PC-9 (cell line): Measurements from ENCODE around the gene MATN1. TPM values are rescaled to one million over a fixed set of nuclear protein-coding genes. Genes with fewer than 3 reads are reported as not detected.
A peak's percentile ranks its signal among the peaks of the same experiment; 100 is the strongest.

ENCODE experiments used
- BruUV-seq: library from RNA; stranded (reverse); fragments of 400-500 nt; replicated peaks from 2 replicates; lab custom pipeline; 2021; lab: Mats Ljungman, UMichigan
- CTCF ChIA-PET: fragments of 300-600 bp; sonication (Branson Sonifier 250); formaldehyde crosslinking; loops from one replicate; lab custom pipeline; 2022; ENCODE audit warnings: antibody characterized with exemption; lab: Charles Lee
- POLR2A ChIA-PET: fragments of 300-600 bp; sonication (Branson Sonifier 250); formaldehyde crosslinking; loops from one replicate; lab custom pipeline; 2022; ENCODE audit warnings: antibody characterized with exemption; ENCODE audit not compliant: unreplicated experiment; lab: Charles Lee
- DNase-seq, 2 experiments: peaks; one replicate each; pipeline versions ENCODE4 v3.0.0 to v3.0.0-alpha.2; 2015 to 2022; ENCODE audit warnings: mixed read lengths in 1 of 2
- H2AFZ ChIP-seq: fragments of 200-600 bp; sonication (generic); 2 replicates; pipeline ENCODE4 v1.8.1; 2017; ENCODE audit warnings: antibody characterized with exemption
- H3F3A ChIP-seq: fragments of 200-600 bp; sonication (generic); 2 replicates; pipeline ENCODE4 v1.8.1; 2017; ENCODE audit warnings: antibody characterized with exemption, mild to moderate bottlenecking, low read depth; ENCODE audit not compliant: insufficient read depth
- H3K27ac ChIP-seq: fragments of 200-600 bp; sonication (generic); 2 replicates; pipeline ENCODE4 v1.6.1; 2016; ENCODE audit warnings: mixed run types
- H3K27me3 ChIP-seq: fragments of 200-600 bp; sonication (generic); 2 replicates; pipeline ENCODE4 v1.6.1; 2016; ENCODE audit warnings: low read depth, mixed run types; ENCODE audit not compliant: insufficient read depth
- H3K36me3 ChIP-seq: fragments of 200-600 bp; sonication (generic); 2 replicates; pipeline ENCODE4 v1.6.1; 2016; ENCODE audit warnings: low read depth, mixed run types
- H3K4me1 ChIP-seq: fragments of 200-600 bp; sonication (generic); replicated peaks from 2 replicates; pipeline ENCODE4 v1.6.1; 2016; ENCODE audit warnings: mixed run types; ENCODE audit not compliant: insufficient read depth
- H3K4me2 ChIP-seq: fragments of 200-600 bp; sonication (generic); 2 replicates; pipeline ENCODE4 v1.6.1; 2017; ENCODE audit warnings: mixed run types
- H3K4me3 ChIP-seq: fragments of 200-600 bp; sonication (generic); 2 replicates; pipeline ENCODE4 v1.6.1; 2016; ENCODE audit warnings: mixed run types
- H3K79me2 ChIP-seq: fragments of 200-600 bp; sonication (generic); 2 replicates; pipeline ENCODE4 v1.6.1; 2017; ENCODE audit warnings: low read depth, mixed run types
- H3K9me2 ChIP-seq: fragments of 200-600 bp; sonication (generic); 2 replicates; pipeline ENCODE4 v1.8.1; 2017; ENCODE audit warnings: mild to moderate bottlenecking; ENCODE audit not compliant: insufficient read depth
- H3K9me3 ChIP-seq: fragments of 200-600 bp; sonication (generic); 2 replicates; pipeline ENCODE4 v1.8.1; 2016; ENCODE audit warnings: low read depth; ENCODE audit not compliant: insufficient read depth
- H4K20me1 ChIP-seq: fragments of 200-600 bp; sonication (generic); 2 replicates; pipeline ENCODE4 v1.8.1; 2017; ENCODE audit not compliant: insufficient read depth
- EZH2 ChIP-seq: fragments of 200-600 bp; sonication (generic); IDR thresholded peaks from 2 replicates; pipeline ENCODE4 v1.8.0; 2017; ENCODE audit warnings: antibody characterized with exemption, low read depth
- intact Hi-C: fragments of 100-400 bp; cut with micrococcal nuclease; formaldehyde crosslinking; loops from one replicate; pipeline ENCODE4 v1.10.0; 2022; ENCODE audit not compliant: unreplicated experiment
- total RNA-seq: library from RNA; stranded (reverse); gene quantifications from 2 replicates; pipeline ENCODE4 v1.2.3, GENCODE V29; 2021
- TF ChIP-seq, protein P1 (sequence below): fragments of 200-600 bp; sonication (generic); conservative IDR thresholded peaks from 2 replicates; pipeline ENCODE4 v1.6.1; 2017; ENCODE audit warnings: mixed run types, antibody characterized with exemption, mild to moderate bottlenecking, moderate library complexity

The MATN1 gene
- total RNA-seq, 1 experiment from 2014 or later, result 0.37 TPM

DNA sequence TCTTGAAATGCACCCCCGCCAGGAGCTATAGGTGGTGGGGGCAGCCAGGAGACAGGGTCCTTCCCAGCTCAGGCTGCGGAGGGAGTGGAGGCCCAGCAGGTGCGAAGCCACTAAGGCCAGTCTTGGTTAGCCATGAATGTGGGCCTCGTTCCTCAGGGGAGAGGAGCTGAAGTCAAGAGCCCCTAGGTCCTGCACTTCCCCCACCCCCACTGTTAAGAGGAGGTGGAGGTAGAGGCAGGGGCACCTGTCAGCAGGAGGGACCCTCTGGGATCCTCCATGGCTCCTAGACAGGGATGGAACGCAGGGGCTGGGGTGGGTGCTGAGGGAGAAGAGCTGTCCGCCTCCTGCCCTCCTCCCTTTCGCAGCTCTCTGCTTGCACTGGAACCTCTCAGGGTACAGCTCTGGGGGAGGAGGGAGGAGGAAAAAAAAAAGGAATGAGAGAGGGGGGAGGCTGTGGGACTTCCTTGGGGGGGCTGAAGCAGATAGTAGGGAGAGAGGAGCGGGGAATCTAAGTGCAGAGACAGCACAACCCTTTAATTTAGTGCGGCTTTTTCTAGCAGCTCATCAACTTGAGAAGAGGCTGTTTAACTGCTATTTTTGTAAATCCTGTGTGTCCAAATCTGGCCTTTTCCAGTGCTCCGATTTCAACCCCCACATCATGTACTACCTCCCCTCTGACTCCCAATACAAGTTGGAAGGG, 37.0 kb downstream of the MATN1 start:
- BruUV-seq, result no TSS peak
- Histone ChIP-seq H3F3A (peaks cover 3% of the 10 kb centered on the region; the same call in 1 of the 2 replicates), H3K4me3 (no peak overlapping the region), H3K9me2 (no peaks in the 10 kb centered on the region), H3K27me3 (no peaks in the 10 kb centered on the region), H3K4me2 (no peak overlapping the region), H3K4me1 (peaks cover 19% of the 10 kb centered on the region), H2AFZ (no peak overlapping the region), H3K9me3 (no peaks in the 10 kb centered on the region), H4K20me1 (no peaks in the 10 kb centered on the region), H3K36me3 (no peaks in the 10 kb centered on the region), H3K27ac (no peak overlapping the region), H3K79me2 (no peaks in the 10 kb centered on the region)
- TF ChIP-seq EZH2, result no peak
- TF ChIP-seq, protein P1, sequence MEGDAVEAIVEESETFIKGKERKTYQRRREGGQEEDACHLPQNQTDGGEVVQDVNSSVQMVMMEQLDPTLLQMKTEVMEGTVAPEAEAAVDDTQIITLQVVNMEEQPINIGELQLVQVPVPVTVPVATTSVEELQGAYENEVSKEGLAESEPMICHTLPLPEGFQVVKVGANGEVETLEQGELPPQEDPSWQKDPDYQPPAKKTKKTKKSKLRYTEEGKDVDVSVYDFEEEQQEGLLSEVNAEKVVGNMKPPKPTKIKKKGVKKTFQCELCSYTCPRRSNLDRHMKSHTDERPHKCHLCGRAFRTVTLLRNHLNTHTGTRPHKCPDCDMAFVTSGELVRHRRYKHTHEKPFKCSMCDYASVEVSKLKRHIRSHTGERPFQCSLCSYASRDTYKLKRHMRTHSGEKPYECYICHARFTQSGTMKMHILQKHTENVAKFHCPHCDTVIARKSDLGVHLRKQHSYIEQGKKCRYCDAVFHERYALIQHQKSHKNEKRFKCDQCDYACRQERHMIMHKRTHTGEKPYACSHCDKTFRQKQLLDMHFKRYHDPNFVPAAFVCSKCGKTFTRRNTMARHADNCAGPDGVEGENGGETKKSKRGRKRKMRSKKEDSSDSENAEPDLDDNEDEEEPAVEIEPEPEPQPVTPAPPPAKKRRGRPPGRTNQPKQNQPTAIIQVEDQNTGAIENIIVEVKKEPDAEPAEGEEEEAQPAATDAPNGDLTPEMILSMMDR, result no peak
- intact Hi-C loops, result no loop called here
- POLR2A ChIA-PET, result no interaction called here
- DNase-seq, result no peak
- CTCF ChIA-PET, result no interaction called here

DNA sequence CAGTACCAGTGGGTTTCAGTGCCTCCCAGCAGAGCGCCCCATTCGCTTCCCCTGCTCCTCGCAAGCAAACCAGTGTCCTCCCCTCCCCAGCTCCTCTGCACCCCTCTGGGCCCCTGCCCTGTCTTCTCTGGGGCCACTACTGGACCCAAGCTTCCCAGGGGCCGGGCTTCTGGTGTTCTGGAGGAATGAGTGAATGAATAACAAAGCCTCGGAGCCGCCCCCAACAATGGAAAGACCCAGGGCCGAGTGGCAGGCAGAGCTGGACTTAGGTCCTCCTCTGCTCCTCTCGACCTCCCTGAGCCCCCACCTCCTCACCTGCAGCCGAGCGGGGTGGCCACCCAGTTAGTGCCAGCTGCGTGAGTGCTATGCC, 37.6 kb downstream of the MATN1 start:
- Histone ChIP-seq H3K9me2 (no peaks in the 10 kb centered on the region), H3K27ac (no peak overlapping the region), H3K9me3 (no peaks in the 10 kb centered on the region), H3K4me3 (no peak overlapping the region), H3K36me3 (no peaks in the 10 kb centered on the region), H3F3A (peaks cover 3% of the 10 kb centered on the region; the same call in 1 of the 2 replicates), H3K27me3 (no peaks in the 10 kb centered on the region), H3K4me1 (peaks cover 19% of the 10 kb centered on the region), H3K79me2 (no peaks in the 10 kb centered on the region), H2AFZ (peak overlapping the region; percentile 62; the same call in 1 of the 2 replicates), H4K20me1 (no peaks in the 10 kb centered on the region), H3K4me2 (peak overlapping the region; percentile 64)
- intact Hi-C loops, result loop anchor here (1.0 to 2.0 kb wide), 2 partner anchors 37 to 67 kb away; no protein-coding TSS in a partner anchor
- ChIA-PET CTCF (interaction anchor here (0.8 to 1.4 kb wide), 2 partner anchors 15 to 18 kb away, joined by 3 to 8 read pairs; no protein-coding TSS in a partner anchor), POLR2A (no interaction called here)
- BruUV-seq, result TSS peak; percentile 50
- no peak for DNase-seq
- no peak for TF ChIP-seq EZH2
- TF ChIP-seq, protein P1, result no peak

DNA sequence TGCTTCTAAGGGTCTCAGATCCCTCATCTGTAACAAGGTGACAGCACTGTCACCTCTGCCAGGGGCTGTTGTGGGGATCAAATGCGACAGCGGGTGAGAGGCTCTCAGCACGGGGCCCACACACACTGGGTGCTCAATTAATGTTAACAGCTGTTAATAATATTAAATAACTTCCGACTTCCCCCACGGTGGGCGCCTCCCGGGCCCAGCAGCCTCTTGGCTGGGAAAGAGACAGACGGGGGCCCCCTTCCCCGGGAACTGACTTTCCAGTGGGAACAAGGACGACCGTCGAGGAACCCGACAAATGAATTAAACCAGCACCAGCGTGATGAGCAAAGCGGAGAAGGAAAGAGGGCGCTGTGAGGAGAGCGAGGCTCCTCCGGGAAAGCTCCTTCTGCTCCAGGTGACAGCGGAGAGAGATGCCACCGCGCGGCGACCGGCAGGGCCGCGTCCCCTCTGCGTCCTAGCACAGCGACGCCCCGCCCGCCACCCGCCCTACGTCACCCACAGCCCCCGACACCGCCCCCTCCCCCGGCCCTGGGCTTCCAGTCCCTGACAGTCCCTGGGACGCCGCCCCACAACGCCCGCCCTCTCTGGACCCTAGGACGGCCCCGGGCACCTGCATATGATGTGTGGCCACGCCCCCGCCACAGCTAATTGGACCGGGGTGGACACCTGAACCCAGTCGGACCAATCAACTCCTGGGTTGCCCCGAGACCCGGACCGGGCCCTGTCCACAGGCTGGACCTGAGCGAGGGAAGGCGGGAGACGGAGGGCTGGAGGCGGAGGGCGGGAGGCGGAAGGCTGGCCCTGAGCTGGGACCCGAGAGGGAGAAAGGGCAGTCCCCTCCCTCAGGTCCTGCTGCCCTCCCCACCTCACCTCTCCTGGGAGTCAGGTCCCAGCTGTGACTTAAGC, 38.2 kb downstream of the MATN1 start:
- ChIA-PET POLR2A (interaction anchor here (0.7 kb wide), 1 partner anchor 82 kb away, joined by 9 read pairs; no protein-coding TSS in a partner anchor), CTCF (interaction anchor here (0.8 to 1.4 kb wide), 4 partner anchors 16 to 305 kb away, joined by 3 to 8 read pairs (median 4); no protein-coding TSS in a partner anchor)
- Histone ChIP-seq H3K27ac (no peak overlapping the region), H4K20me1 (no peaks in the 10 kb centered on the region), H3K27me3 (no peaks in the 10 kb centered on the region), H3K4me3 (peak overlapping the region; percentile 51; the same call in 1 of the 2 replicates), H3K4me2 (peak overlapping the region; percentile 85), H3K79me2 (no peaks in the 10 kb centered on the region), H3F3A (no peaks in the 10 kb centered on the region), H3K9me2 (no peaks in the 10 kb centered on the region), H3K9me3 (no peaks in the 10 kb centered on the region), H3K4me1 (peaks cover 15% of the 10 kb centered on the region), H2AFZ (peak overlapping the region; percentile 86), H3K36me3 (no peaks in the 10 kb centered on the region)
- no TSS peak for BruUV-seq
- peak; percentile 77 to 96 for DNase-seq
- intact Hi-C loops, result loop anchor here (1.0 to 2.0 kb wide), 2 partner anchors 36 to 67 kb away; no protein-coding TSS in a partner anchor
- no peak for TF ChIP-seq EZH2
- TF ChIP-seq, protein P1, result peak; percentile 42; the same call in 1 of the 2 replicates
